K562 (cell line): Measurements from ENCODE around the gene ATP9A. TPM values are rescaled to one million over a fixed set of nuclear protein-coding genes. Genes with fewer than 3 reads are reported as not detected.

Source experiments
- ATAC-seq: fragments of 200-7000 bp; cut with Tn5 transposase; 3 replicates; pipeline ENCODE4 v1.9.1; 2020; ENCODE audit warnings: moderate library complexity
- BruUV-seq: library from RNA; stranded (reverse); fragments of 400-500 nt; replicated peaks from 2 replicates; lab custom pipeline; 2021; lab: Mats Ljungman, UMichigan
- CTCF ChIA-PET: fragments of 300-600 bp; formaldehyde crosslinking; extraction: SDS; loops from one replicate; lab custom pipeline; 2021; ENCODE audit warnings: low intra/inter-chr PET ratio; lab: Yijun Ruan, JAX
- POLR2A ChIA-PET: fragments of 300-600, 350-650 bp; sonication (Branson Sonifier 250); formaldehyde crosslinking; extraction: SDS; loops from one replicate; lab custom pipeline; 2021; ENCODE audit warnings: antibody characterized with exemption, inconsistent platforms; lab: Yijun Ruan, JAX
- DNase-seq, 4 experiments: peaks; one replicate each; pipeline versions ENCODE4 v3.0.0 to v3.0.0-alpha.2; 2011 to 2018; ENCODE audit warnings: low spot score in 3 of 4, mixed read lengths in 3 of 4; ENCODE audit errors: extremely low read depth in 1 of 4
- FAIRE-seq: peaks from 2 replicates; lab custom pipeline; 2011; peaks lifted over from hg19 to GRCh38; lab: Jason Lieb, UNC
- H2AFZ ChIP-seq: 2 replicates; pipeline ENCODE4 v1.6.0; 2011; ENCODE audit warnings: low read depth, low read length, control low read depth, inconsistent platforms
- H3K27ac ChIP-seq: fragments of 200-600 bp; 3 replicates; pipeline ENCODE4 v1.8.0; 2011; ENCODE audit warnings: low read depth, mild to moderate bottlenecking, control low read depth, inconsistent platforms, low read length, moderate library complexity, mixed read lengths; ENCODE audit errors: extremely low read depth
- H3K27me3 ChIP-seq, 2 experiments: fragments of 300-600 bp in 1 of 2; 2 replicates in 1 of 2; 3 replicates in 1 of 2; pipeline versions ENCODE4 v1.6.0 to v1.8.0; 2011; ENCODE audit warnings: inconsistent platforms in 2 of 2, low read length in 2 of 2, mild to moderate bottlenecking in 1 of 2, mixed read lengths in 1 of 2, moderate library complexity in 1 of 2; ENCODE audit not compliant: control insufficient read depth in 2 of 2, insufficient read depth in 2 of 2
- H3K36me3 ChIP-seq: fragments of 300-600 bp; 3 replicates; pipeline ENCODE4 v1.8.0; 2011; ENCODE audit warnings: mild to moderate bottlenecking, low read length, inconsistent platforms; ENCODE audit not compliant: control insufficient read depth, insufficient read depth
- H3K4me1 ChIP-seq, 2 experiments: fragments of 200-600 bp in 1 of 2; replicated peaks in 1 of 2; 2 replicates in 1 of 2; 3 replicates in 1 of 2; pipeline versions ENCODE4 v1.5.1 to v1.8.0; 2011; ENCODE audit warnings: inconsistent platforms in 2 of 2, low read length in 2 of 2, mild to moderate bottlenecking in 1 of 2, mixed read lengths in 1 of 2, moderate library complexity in 1 of 2; ENCODE audit not compliant: control insufficient read depth in 2 of 2, insufficient read depth in 2 of 2
- H3K4me2 ChIP-seq: 2 replicates; pipeline ENCODE4 v1.6.1; 2011; ENCODE audit warnings: low read length, control low read depth, inconsistent platforms, mixed read lengths; ENCODE audit not compliant: insufficient read depth
- H3K4me3 ChIP-seq: fragments of 200-600 bp; sonication (generic), shearing (Covaris generic); 2 replicates; pipeline ENCODE4 v1.5.1; 2016; ENCODE audit warnings: control low read depth, inconsistent platforms
- H3K79me2 ChIP-seq: fragments of 200-600 bp; 3 replicates; pipeline ENCODE4 v1.8.0; 2011; ENCODE audit warnings: low read length, inconsistent platforms; ENCODE audit not compliant: control insufficient read depth, insufficient read depth
- H3K9ac ChIP-seq, 2 experiments: 2 replicates each; pipeline versions ENCODE4 v1.6.0 to v1.6.1; 2011; ENCODE audit warnings: low read depth in 2 of 2, low read length in 2 of 2, control low read depth in 1 of 2, inconsistent platforms in 1 of 2, mild to moderate bottlenecking in 1 of 2, mixed read lengths in 1 of 2; ENCODE audit not compliant: insufficient read depth in 1 of 2
- H3K9me1 ChIP-seq: one replicate; pipeline ENCODE4 v1.6.0; 2011; ENCODE audit warnings: inconsistent platforms, mild to moderate bottlenecking, low read length, moderate library complexity; ENCODE audit not compliant: control insufficient read depth, insufficient read depth
- H3K9me3 ChIP-seq: replicated peaks from 2 replicates; pipeline ENCODE4 v1.5.1; 2011; ENCODE audit warnings: low read depth, low read length, inconsistent platforms; ENCODE audit not compliant: control insufficient read depth, insufficient read depth
- H4K20me1 ChIP-seq: replicated peaks from 2 replicates; pipeline ENCODE4 v1.6.1; 2011; ENCODE audit warnings: low read length, inconsistent platforms, mixed read lengths; ENCODE audit not compliant: control insufficient read depth, insufficient read depth
- NFIX ChIP-seq: fragments of 250-450 bp; sonication (Bioruptor Pico); IDR thresholded peaks from 2 replicates; pipeline ENCODE4 v1.4.0; 2020; ENCODE audit warnings: low read depth, mild to moderate bottlenecking, moderate library complexity
- POLR2G ChIP-seq: fragments of 200-400 bp; formaldehyde crosslinking; IDR thresholded peaks from 2 replicates; pipeline ENCODE4 v1.6.1; 2017; ENCODE audit warnings: low read depth, mild to moderate bottlenecking, antibody characterized with exemption, low read length, moderate library complexity
- ZNF212 ChIP-seq: fragments of 450-650 bp; formaldehyde crosslinking; IDR thresholded peaks from 2 replicates; pipeline ENCODE4 v1.4.0; 2020; ENCODE audit warnings: mild to moderate bottlenecking
- ZNF324 ChIP-seq: fragments of 250-450 bp; sonication (Bioruptor Pico); IDR thresholded peaks from 2 replicates; pipeline ENCODE4 v1.4.0; 2020; ENCODE audit warnings: mild to moderate bottlenecking
- WGBS: fragments of 100-300 bp; shearing (Covaris generic); methylation state at CpG from one replicate; pipeline ENCODE4 v1.1.6; 2016; ENCODE audit warnings: low coverage, mixed read lengths; ENCODE audit not compliant: insufficient coverage; ENCODE audit errors: missing lambda C conversion rate; 5-methylcytosine and 5-hydroxymethylcytosine counted together
- in situ Hi-C: fragments of 300-500 bp; cut with MboI; formaldehyde crosslinking; loops from 4 replicates; pipeline ENCODE4 v1.15.0; 2018; ENCODE audit warnings: inconsistent platforms, mixed read lengths
- intact Hi-C: fragments of 100-400 bp; cut with micrococcal nuclease; formaldehyde crosslinking; loops from 2 replicates; pipeline ENCODE4 v1.14.2; 2022
- polyA plus RNA-seq, 8 experiments: library from polyadenylated mRNA; depleted of rRNA in 4 of 8; stranded (reverse) in 5 of 8; unstranded in 3 of 8; fragments of >200 nt; fragmentation: Nextera tagmentation in 2 of 8; fragmentation: Illumina TruSeq in 1 of 8; extraction: Ambion mirVana in 2 of 8; extraction: Trizol in 1 of 8; gene quantifications; 2 replicates each; pipeline versions ENCODE4 v1.2.1 to v1.2.3, GENCODE V29; 2011 to 2014; ENCODE audit warnings: inconsistent platforms in 1 of 8, missing spikeins in 1 of 8
- total RNA-seq, 7 experiments: library from RNA; depleted of rRNA in 6 of 7; stranded (reverse); fragments of >200 nt in 6 of 7; fragmentation: Illumina TruSeq in 2 of 7; extraction: Trizol in 2 of 7; gene quantifications; 2 replicates each; pipeline versions ENCODE4 v1.2.1 to v1.2.3, GENCODE V29; 2011 to 2021; ENCODE audit warnings: low replicate concordance in 1 of 7
- TF ChIP-seq, protein P1 (sequence below): fragments of 450-650 bp; IDR thresholded peaks from 2 replicates; pipeline ENCODE4 v1.6.1; 2018; ENCODE audit not compliant: partially characterized antibody

ATP9A gene
- total and polyA plus RNA-seq, 9 of the 15 experiments (the other 6 are each of a cell fraction or from before 2014, with no cell fraction given) = 0.18 to 0.62 (median 0.29) TPM

DNA sequence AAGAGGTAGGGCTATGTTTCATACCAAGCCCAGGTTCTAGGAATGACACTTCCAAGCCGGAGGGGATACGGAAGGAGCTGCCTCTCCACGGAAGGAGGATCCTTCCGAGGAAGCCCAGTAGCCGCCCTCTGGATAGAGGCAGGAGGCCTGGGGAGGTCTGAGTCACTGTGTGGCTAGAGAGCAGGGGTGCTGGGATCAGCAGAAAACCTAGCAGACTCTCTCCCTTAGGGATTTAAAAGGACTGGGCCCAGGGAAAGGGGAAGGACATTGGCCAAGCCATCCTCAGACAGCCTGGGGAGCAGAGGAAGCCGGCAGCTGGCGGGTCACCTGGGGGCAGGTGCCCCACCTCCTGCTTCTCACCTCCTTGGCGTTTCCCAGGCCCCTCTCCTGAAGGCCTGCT lies 189.1 kb downstream of the ATP9A start:
- WGBS = 47% methylated on average over 8 of the region's 8 CpGs
- intact Hi-C loops = no loop called here
- no peaks in the 10 kb centered on the region for H3K27me3 ChIP-seq
- in situ Hi-C loops = no loop called here
- no peak for FAIRE-seq
- DNase-seq = no peak
- no peaks in the 10 kb centered on the region; a peak in 3 of 5 replicates for H3K4me1 ChIP-seq
- no peaks in the 10 kb centered on the region for H3K36me3 ChIP-seq
- CTCF ChIA-PET = no interaction called here
- no peak overlapping the region; the same call in 1 of the 2 replicates for H3K4me2 ChIP-seq
- ATAC-seq = no peak
- no peak overlapping the region; a peak in 1 of 4 replicates for H3K9ac ChIP-seq
- no TSS peak for BruUV-seq
- no peak overlapping the region; the same call in 1 of the 2 replicates for H2AFZ ChIP-seq
- no peaks in the 10 kb centered on the region for H4K20me1 ChIP-seq
- no peak overlapping the region for H3K4me3 ChIP-seq
- H3K9me3 ChIP-seq = no peaks in the 10 kb centered on the region; the same call in 1 of the 2 replicates
- no peaks in the 10 kb centered on the region for H3K79me2 ChIP-seq
- H3K27ac ChIP-seq = no peak overlapping the region
- POLR2A ChIA-PET = no interaction called here
- no peaks in the 10 kb centered on the region for H3K9me1 ChIP-seq
- TF ChIP-seq, protein P1, sequence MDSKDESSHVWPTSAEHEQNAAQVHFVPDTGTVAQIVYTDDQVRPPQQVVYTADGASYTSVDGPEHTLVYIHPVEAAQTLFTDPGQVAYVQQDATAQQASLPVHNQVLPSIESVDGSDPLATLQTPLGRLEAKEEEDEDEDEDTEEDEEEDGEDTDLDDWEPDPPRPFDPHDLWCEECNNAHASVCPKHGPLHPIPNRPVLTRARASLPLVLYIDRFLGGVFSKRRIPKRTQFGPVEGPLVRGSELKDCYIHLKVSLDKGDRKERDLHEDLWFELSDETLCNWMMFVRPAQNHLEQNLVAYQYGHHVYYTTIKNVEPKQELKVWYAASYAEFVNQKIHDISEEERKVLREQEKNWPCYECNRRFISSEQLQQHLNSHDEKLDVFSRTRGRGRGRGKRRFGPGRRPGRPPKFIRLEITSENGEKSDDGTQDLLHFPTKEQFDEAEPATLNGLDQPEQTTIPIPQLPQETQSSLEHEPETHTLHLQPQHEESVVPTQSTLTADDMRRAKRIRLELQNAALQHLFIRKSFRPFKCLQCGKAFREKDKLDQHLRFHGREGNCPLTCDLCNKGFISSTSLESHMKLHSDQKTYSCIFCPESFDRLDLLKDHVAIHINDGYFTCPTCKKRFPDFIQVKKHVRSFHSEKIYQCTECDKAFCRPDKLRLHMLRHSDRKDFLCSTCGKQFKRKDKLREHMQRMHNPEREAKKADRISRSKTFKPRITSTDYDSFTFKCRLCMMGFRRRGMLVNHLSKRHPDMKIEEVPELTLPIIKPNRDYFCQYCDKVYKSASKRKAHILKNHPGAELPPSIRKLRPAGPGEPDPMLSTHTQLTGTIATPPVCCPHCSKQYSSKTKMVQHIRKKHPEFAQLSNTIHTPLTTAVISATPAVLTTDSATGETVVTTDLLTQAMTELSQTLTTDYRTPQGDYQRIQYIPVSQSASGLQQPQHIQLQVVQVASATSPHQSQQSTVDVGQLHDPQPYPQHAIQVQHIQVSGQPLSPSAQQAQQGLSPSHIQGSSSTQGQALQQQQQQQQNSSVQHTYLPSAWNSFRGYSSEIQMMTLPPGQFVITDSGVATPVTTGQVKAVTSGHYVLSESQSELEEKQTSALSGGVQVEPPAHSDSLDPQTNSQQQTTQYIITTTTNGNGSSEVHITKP = peak; percentile 63
- no peak for TF ChIP-seq POLR2G
- no peak for TF ChIP-seq NFIX (CRISPR knock-in tag)
- TF ChIP-seq ZNF212 = no peak
- no peak for TF ChIP-seq ZNF324
